ENCODE measurements around the gene KCNRG. TPM values are rescaled to one million over a fixed set of nuclear protein-coding genes. Genes with fewer than 3 reads are reported as not detected.

Gene KCNRG
- polyA plus RNA-seq, 1 of the 3 experiments (the other 2 are of a cell fraction) = 0.97 TPM

DNA sequence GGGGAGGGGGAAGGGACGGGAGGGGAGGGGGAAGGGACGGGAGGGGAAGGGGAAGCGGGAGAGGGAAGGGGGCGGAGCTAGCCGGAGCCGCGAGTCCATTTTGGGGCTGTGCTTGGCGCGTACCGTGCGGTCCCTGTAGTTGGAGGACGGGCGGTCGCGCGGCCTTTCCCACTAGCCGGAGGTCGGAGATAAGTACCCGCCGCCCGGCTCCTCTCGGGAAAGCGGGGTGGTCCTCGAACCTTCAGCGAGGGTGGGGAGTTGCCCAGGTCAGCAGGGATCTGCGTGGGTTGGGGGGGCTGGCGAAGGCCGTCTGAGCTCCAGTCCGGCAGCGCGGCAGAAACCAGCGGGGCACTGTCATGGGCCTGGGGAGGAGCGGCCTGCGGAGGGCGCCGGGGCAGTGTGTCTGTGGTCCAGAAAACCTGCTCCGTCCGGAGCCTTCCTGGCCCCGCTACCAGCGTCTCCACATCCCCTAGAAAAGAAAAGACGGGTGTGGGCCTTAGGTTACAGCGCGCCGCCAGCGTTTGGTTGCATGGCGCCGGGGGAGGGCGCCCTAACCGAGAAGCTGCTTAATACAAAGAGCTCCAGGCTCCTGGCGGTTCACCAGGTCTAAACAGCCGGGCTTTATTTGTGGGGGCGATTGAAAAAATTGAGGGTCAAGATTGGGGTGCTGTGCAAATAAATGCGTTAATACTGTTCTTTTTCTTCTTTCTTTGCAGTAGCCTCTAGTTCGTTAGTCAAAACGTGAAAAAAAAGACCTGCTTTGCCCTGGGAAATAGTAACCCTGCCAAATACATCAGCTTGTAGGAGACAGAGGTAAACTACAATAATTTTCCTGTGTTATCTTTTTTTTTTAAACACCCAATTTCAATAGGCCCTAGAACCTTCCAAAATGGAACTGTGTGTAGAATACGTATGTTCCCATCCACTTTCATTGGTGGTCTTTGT is 18.0 kb upstream of the KCNRG start, which contains the start of gene TRIM13 (continued):
- TF ChIP-seq, protein P1, sequence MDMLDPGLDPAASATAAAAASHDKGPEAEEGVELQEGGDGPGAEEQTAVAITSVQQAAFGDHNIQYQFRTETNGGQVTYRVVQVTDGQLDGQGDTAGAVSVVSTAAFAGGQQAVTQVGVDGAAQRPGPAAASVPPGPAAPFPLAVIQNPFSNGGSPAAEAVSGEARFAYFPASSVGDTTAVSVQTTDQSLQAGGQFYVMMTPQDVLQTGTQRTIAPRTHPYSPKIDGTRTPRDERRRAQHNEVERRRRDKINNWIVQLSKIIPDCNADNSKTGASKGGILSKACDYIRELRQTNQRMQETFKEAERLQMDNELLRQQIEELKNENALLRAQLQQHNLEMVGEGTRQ (IDR thresholded peaks at IDR 0.05; ENCODE audit: borderline replicate concordance, low read depth, low read length) = no peak
- TF ChIP-seq MXI1 (IDR thresholded peaks at IDR 0.05; ENCODE audit: low read depth, low read length) (peak; percentile 52; the same call in 1 of the 2 replicates), SMC3 (IDR thresholded peaks at IDR 0.05; ENCODE audit: low read depth, low read length) (peak; percentile 53), EP300 (IDR thresholded peaks at IDR 0.05; ENCODE audit: borderline replicate concordance in 1 of 2, low read depth in 1 of 2, low read length in 1 of 2) (no peak), SIN3A (IDR thresholded peaks at IDR 0.05; ENCODE audit: borderline replicate concordance, low read depth, low read length) (peak; percentile 24; the same call in 1 of the 2 replicates), TAF1 (IDR thresholded peaks at IDR 0.05; ENCODE audit: borderline replicate concordance, low read depth, low read length) (peak; percentile 40; the same call in 1 of the 2 replicates), POLR2AphosphoS5 (IDR thresholded peaks at IDR 0.05; ENCODE audit: low read depth, low read length) (peak; percentile 56; the same call in 1 of the 2 replicates)
- TF ChIP-seq, protein P2, sequence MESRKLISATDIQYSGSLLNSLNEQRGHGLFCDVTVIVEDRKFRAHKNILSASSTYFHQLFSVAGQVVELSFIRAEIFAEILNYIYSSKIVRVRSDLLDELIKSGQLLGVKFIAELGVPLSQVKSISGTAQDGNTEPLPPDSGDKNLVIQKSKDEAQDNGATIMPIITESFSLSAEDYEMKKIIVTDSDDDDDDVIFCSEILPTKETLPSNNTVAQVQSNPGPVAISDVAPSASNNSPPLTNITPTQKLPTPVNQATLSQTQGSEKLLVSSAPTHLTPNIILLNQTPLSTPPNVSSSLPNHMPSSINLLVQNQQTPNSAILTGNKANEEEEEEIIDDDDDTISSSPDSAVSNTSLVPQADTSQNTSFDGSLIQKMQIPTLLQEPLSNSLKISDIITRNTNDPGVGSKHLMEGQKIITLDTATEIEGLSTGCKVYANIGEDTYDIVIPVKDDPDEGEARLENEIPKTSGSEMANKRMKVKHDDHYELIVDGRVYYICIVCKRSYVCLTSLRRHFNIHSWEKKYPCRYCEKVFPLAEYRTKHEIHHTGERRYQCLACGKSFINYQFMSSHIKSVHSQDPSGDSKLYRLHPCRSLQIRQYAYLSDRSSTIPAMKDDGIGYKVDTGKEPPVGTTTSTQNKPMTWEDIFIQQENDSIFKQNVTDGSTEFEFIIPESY (IDR thresholded peaks at IDR 0.05; ENCODE audit: borderline replicate concordance, low read depth) = no peak
- TF ChIP-seq, protein P3, sequence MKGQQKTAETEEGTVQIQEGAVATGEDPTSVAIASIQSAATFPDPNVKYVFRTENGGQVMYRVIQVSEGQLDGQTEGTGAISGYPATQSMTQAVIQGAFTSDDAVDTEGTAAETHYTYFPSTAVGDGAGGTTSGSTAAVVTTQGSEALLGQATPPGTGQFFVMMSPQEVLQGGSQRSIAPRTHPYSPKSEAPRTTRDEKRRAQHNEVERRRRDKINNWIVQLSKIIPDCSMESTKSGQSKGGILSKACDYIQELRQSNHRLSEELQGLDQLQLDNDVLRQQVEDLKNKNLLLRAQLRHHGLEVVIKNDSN (IDR thresholded peaks at IDR 0.05; ENCODE audit: borderline replicate concordance, low read depth) = no peak

DNA sequence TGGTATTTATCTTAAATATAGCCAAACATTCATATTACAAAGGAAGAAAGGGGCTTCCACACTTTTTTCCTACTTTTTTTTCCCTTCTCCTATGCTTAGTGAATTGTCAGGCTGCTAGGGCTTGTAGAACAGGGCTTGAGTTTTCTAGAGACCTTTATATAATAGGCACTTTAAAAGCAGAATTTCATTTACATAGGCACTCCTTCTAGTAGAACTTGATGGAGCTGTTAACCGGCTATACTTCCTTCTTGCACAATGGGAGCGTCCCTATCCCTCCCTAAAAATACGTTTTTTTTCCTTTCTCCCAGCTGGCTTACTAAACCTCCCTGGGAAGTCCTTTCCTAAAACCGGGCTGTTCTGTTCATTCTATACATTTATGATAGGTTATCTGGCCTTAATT is 17.3 kb upstream of the KCNRG start:
- Histone ChIP-seq H3K9me2 (no peaks in the 10 kb centered on the region), H3K9ac (peak overlapping the region; percentile 99), H3K79me2 (ENCODE audit: insufficient read depth) (peaks cover 57% of the 10 kb centered on the region), H3K27ac (ENCODE audit: low read depth in 2 of 2, low read length in 1 of 2) (peak overlapping the region; percentile 97 to 98), H3K4me2 (peak overlapping the region; percentile 75), H3K9me3 (no peaks in the 10 kb centered on the region), H4K20me1 (ENCODE audit: insufficient read depth) (peaks cover 6% of the 10 kb centered on the region; the same call in 1 of the 2 replicates), H3K4me3 (ENCODE audit: low read depth in 2 of 2, low read length in 1 of 2) (peak overlapping the region; percentile 71 to 94), H3K27me3 (ENCODE audit: insufficient read depth) (no peaks in the 10 kb centered on the region), H2AFZ (ENCODE audit: low read depth) (no peak overlapping the region), H3K36me3 (replicated peaks in 1 of 2; ENCODE audit: control insufficient read depth in 1 of 2, insufficient read depth in 2 of 2, low read length in 1 of 2) (peaks cover 32 to 43% of the 10 kb centered on the region in 2 experiments), H3F3A (replicated peaks; ENCODE audit: insufficient read depth) (peaks cover 20% of the 10 kb centered on the region), H3K4me1 (ENCODE audit: control insufficient read depth in 1 of 2, insufficient read depth in 2 of 2, low read depth in 1 of 2, low read length in 1 of 2) (peaks cover 19 to 29% of the 10 kb centered on the region in 2 experiments; a peak in 3 of 4 replicates)
- ChIA-PET CTCF (interaction anchor here (0.6 to 3.5 kb wide), 47 partner anchors 9 to 1068 kb away, joined by 3 to 33 read pairs (median 4); partner anchors contain the start of gene SPRYD7), POLR2A (interaction anchor here (0.5 to 2.8 kb wide), 12 partner anchors 10 to 1071 kb away, joined by 3 to 14 read pairs (median 5); no protein-coding TSS in a partner anchor)
- DNase-seq = no peak
- WGBS (ENCODE audit: low lambda C conversion rate) = 7% methylated on average over 4 of the region's 4 CpGs
- TF ChIP-seq, protein P4, sequence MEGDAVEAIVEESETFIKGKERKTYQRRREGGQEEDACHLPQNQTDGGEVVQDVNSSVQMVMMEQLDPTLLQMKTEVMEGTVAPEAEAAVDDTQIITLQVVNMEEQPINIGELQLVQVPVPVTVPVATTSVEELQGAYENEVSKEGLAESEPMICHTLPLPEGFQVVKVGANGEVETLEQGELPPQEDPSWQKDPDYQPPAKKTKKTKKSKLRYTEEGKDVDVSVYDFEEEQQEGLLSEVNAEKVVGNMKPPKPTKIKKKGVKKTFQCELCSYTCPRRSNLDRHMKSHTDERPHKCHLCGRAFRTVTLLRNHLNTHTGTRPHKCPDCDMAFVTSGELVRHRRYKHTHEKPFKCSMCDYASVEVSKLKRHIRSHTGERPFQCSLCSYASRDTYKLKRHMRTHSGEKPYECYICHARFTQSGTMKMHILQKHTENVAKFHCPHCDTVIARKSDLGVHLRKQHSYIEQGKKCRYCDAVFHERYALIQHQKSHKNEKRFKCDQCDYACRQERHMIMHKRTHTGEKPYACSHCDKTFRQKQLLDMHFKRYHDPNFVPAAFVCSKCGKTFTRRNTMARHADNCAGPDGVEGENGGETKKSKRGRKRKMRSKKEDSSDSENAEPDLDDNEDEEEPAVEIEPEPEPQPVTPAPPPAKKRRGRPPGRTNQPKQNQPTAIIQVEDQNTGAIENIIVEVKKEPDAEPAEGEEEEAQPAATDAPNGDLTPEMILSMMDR (IDR thresholded peaks at IDR 0.05) = no peak
- no peak for TF ChIP-seq ELF1 (IDR thresholded peaks at IDR 0.05)
- TF ChIP-seq NFIC (IDR thresholded peaks at IDR 0.05; ENCODE audit: borderline replicate concordance) = no peak
- TF ChIP-seq EZH2phosphoT487 (IDR thresholded peaks at IDR 0.05; ENCODE audit: borderline replicate concordance, low read depth) = no peak
- TF ChIP-seq, protein P5, sequence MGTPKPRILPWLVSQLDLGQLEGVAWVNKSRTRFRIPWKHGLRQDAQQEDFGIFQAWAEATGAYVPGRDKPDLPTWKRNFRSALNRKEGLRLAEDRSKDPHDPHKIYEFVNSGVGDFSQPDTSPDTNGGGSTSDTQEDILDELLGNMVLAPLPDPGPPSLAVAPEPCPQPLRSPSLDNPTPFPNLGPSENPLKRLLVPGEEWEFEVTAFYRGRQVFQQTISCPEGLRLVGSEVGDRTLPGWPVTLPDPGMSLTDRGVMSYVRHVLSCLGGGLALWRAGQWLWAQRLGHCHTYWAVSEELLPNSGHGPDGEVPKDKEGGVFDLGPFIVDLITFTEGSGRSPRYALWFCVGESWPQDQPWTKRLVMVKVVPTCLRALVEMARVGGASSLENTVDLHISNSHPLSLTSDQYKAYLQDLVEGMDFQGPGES (IDR thresholded peaks at IDR 0.05; ENCODE audit: low read depth, low read length) = no peak
- TF ChIP-seq MXI1 (IDR thresholded peaks at IDR 0.05; ENCODE audit: low read depth, low read length) = no peak
- no peak for TF ChIP-seq FOSL2 (IDR thresholded peaks at IDR 0.05; ENCODE audit: borderline replicate concordance, low read depth)
- TF ChIP-seq TAF1 (IDR thresholded peaks at IDR 0.05; ENCODE audit: borderline replicate concordance, low read depth, low read length) = no peak
- TF ChIP-seq, protein P6, sequence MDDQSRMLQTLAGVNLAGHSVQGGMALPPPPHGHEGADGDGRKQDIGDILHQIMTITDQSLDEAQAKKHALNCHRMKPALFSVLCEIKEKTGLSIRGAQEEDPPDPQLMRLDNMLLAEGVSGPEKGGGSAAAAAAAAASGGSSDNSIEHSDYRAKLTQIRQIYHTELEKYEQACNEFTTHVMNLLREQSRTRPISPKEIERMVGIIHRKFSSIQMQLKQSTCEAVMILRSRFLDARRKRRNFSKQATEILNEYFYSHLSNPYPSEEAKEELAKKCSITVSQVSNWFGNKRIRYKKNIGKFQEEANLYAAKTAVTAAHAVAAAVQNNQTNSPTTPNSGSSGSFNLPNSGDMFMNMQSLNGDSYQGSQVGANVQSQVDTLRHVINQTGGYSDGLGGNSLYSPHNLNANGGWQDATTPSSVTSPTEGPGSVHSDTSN (IDR thresholded peaks at IDR 0.05) = no peak
- TF ChIP-seq FOXM1 (IDR thresholded peaks at IDR 0.05; ENCODE audit: low read depth) = no peak
- no peak for TF ChIP-seq RXRA (IDR thresholded peaks at IDR 0.05; ENCODE audit: borderline replicate concordance, low read depth)
- TF ChIP-seq, protein P3 (IDR thresholded peaks at IDR 0.05; ENCODE audit: borderline replicate concordance, low read depth) = no peak

Measured in SK-N-SH (cell line).